PFSK-1 (cell line): ENCODE measurements around the gene ATG7.

Experiments used
- FOXP2 ChIP-seq: optimal IDR thresholded peaks from 2 replicates; pipeline ENCODE3; 2011; ENCODE audit warnings: borderline replicate concordance, control low read depth, inconsistent platforms; ENCODE audit not compliant: insufficient read depth; ENCODE audit errors: extremely low read length, extremely low read depth
- POLR2AphosphoS5 ChIP-seq: IDR thresholded peaks from 2 replicates; pipeline ENCODE4 v1.6.1; 2012; ENCODE audit warnings: low read depth, mild to moderate bottlenecking, control low read depth, low read length, moderate library complexity
- SIN3A ChIP-seq: IDR thresholded peaks from 2 replicates; pipeline ENCODE4 v1.6.1; 2012; ENCODE audit warnings: mild to moderate bottlenecking, low read length, moderate library complexity, borderline replicate concordance; ENCODE audit not compliant: insufficient read depth
- TAF1 ChIP-seq: IDR thresholded peaks from 2 replicates; pipeline ENCODE4 v1.6.1; 2012; ENCODE audit warnings: low read length, control low read depth, borderline replicate concordance; ENCODE audit not compliant: insufficient read depth
- TF ChIP-seq, protein P1 (sequence below), 2 experiments: IDR thresholded peaks; 2 replicates each; pipeline versions ENCODE4 v1.6.1 to v1.8.0; 2011 to 2012; ENCODE audit warnings: low read depth in 2 of 2, low read length in 2 of 2, control low read depth in 1 of 2, inconsistent platforms in 1 of 2, mild to moderate bottlenecking in 1 of 2, moderate library complexity in 1 of 2; ENCODE audit not compliant: insufficient read depth in 1 of 2

ATG7 gene

DNA sequence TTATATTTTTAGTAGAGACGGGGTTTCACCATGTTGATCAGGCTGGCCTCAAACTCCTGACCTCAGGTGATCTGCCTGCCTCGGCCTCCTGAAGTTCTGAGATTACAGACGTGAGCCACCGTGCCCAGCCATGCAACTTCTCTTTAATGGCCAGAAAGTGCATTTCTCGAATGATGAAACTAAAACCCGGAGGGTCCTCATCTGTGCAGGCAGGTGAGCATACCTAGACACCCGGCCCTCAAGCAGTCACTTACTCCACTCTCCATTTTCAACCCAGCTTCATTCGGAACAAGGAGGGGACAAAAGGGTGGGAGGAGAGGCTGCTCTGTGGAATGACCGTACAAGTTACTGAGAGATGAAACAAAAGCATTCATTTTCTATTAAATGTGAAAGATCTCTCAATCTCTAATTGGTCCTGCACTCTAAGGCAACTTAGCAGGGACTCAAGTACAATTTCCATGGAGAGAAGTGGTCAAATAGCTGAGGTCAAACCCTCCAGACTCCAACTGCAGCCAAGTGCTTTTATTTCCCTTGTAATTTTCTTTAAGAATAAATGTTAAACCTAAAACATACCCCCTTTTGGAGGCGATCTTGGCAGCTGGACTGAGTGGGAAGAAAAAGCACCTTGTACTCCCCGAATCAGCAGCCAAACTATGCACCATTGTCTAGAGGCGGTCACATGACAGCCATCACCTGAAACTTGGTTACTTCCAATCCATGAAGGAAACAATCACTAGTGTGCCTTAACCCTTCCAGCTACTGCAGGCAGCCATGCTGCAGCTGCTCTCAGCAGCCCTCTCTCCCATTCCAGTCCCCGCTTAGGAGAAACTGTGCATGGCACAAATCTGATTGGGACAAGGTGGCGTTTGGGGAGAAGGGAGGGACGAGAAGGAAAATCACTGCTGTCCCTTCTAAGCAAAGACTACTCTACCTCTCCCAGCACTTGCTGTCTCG lies 309.3 kb downstream of the ATG7 start:
- TF ChIP-seq POLR2AphosphoS5 (no peak), SIN3A (no peak), FOXP2 (no peak), TAF1 (no peak)
- TF ChIP-seq, protein P1, sequence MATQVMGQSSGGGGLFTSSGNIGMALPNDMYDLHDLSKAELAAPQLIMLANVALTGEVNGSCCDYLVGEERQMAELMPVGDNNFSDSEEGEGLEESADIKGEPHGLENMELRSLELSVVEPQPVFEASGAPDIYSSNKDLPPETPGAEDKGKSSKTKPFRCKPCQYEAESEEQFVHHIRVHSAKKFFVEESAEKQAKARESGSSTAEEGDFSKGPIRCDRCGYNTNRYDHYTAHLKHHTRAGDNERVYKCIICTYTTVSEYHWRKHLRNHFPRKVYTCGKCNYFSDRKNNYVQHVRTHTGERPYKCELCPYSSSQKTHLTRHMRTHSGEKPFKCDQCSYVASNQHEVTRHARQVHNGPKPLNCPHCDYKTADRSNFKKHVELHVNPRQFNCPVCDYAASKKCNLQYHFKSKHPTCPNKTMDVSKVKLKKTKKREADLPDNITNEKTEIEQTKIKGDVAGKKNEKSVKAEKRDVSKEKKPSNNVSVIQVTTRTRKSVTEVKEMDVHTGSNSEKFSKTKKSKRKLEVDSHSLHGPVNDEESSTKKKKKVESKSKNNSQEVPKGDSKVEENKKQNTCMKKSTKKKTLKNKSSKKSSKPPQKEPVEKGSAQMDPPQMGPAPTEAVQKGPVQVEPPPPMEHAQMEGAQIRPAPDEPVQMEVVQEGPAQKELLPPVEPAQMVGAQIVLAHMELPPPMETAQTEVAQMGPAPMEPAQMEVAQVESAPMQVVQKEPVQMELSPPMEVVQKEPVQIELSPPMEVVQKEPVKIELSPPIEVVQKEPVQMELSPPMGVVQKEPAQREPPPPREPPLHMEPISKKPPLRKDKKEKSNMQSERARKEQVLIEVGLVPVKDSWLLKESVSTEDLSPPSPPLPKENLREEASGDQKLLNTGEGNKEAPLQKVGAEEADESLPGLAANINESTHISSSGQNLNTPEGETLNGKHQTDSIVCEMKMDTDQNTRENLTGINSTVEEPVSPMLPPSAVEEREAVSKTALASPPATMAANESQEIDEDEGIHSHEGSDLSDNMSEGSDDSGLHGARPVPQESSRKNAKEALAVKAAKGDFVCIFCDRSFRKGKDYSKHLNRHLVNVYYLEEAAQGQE (IDR thresholded peaks at IDR 0.05; ENCODE audit: insufficient read depth in 1 of 2, low read depth in 2 of 2, low read length in 2 of 2), result no peak

DNA sequence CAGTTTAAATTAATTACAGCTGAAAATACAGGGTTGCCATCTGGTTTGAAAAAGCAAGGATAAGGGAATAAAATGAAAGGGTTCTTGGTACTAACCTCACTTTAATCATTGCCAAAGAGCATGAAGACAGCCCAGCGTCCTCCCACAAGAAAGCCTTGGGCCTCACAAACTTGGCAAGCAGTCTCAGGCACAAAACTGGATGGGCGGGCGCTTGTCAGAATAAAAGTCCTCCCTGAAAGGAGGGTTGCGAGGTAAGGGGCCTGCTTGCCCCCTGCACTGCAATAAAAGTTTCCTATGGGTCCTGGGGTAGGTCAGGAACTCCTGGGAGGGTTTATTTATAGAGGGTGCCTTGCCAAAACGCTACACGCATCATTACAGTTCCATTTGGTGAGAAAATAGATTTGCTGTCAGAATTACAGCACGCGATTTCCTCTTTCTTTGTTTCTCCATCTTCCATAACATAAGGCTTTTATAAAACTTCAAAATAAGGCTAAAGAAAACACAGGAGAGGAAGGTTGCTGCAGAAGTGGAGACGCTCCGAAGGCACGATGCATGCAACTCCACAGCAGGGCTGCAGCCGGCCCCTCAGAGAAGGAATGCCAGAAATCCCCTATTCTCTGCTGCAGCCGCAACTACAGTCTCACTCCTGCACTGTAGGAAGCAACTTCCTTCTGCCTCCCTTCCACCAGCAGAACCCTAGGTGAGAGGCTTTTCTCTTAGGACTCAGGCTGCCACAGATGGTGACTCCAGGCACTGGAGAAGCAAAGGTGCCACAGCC lies 310.2 kb downstream of the ATG7 start:
- no peak for TF ChIP-seq TAF1
- TF ChIP-seq, protein P1 (IDR thresholded peaks at IDR 0.05; ENCODE audit: insufficient read depth in 1 of 2, low read depth in 2 of 2, low read length in 2 of 2), result no peak
- TF ChIP-seq SIN3A, result no peak
- no peak for TF ChIP-seq FOXP2
- no peak for TF ChIP-seq POLR2AphosphoS5

DNA sequence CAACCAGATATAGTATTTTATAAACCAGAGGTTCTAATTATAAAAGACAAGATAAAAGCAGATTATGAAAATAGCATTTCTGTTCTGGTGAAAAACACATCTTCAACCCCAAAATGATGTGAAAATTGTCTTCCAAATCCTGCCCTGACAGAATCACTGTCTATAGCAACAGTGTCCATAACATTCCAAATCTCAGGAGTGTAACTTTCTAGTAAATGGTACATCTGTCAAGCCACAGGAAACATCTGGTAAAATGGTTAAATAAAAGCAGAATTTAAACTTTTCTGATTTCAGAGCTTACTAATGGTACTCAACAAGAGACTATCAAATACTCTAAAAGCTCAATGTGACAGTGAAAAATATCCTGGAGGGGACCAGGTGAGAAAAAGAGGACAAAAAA lies 311.0 kb downstream of the ATG7 start:
- TF ChIP-seq FOXP2 (no peak), POLR2AphosphoS5 (no peak), SIN3A (no peak), TAF1 (no peak)
- TF ChIP-seq, protein P1 (IDR thresholded peaks at IDR 0.05; ENCODE audit: insufficient read depth in 1 of 2, low read depth in 2 of 2, low read length in 2 of 2), result no peak

DNA sequence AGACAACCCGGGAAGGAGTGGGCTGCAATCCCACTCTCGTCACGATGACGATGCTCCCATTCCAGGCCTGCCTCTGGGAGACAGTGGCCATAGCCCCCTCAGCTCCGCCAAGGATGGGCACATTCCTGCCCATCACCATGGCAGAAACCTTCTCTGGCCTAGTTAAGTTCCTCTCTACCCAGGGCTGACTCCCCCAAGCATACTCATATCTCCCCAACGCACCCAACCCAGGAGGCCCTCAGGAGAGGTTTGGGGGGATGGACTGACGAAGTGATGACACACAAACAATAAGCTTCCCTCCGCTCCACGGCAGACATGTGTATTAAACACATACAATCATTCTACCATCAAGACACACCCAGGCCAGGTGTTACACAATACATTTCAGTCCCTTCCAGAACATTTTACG lies 311.4 kb downstream of the ATG7 start:
- TF ChIP-seq POLR2AphosphoS5 (no peak), TAF1 (no peak), FOXP2 (no peak), SIN3A (no peak)
- TF ChIP-seq, protein P1 (IDR thresholded peaks at IDR 0.05; ENCODE audit: insufficient read depth in 1 of 2, low read depth in 2 of 2, low read length in 2 of 2), result no peak
